IPS-20b (cell line): ENCODE results near the gene CERS2.

ENCODE experiments used
- H3K27ac ChIP-seq: one replicate; pipeline ENCODE4 v1.5.1; 2013; ENCODE audit warnings: low read length
- H3K27me3 ChIP-seq: 2 replicates; pipeline ENCODE4 v1.6.1; 2013; ENCODE audit warnings: mild to moderate bottlenecking, low read length, inconsistent platforms; ENCODE audit not compliant: insufficient read depth
- H3K36me3 ChIP-seq: 2 replicates; pipeline ENCODE4 v1.6.1; 2013; ENCODE audit warnings: low read depth, mild to moderate bottlenecking, inconsistent platforms, low read length, moderate library complexity; ENCODE audit not compliant: insufficient read depth
- H3K4me1 ChIP-seq: 2 replicates; pipeline ENCODE4 v1.6.1; 2013; ENCODE audit warnings: mild to moderate bottlenecking, control low read depth, inconsistent platforms, low read length, moderate library complexity; ENCODE audit not compliant: insufficient read depth
- H3K4me3 ChIP-seq: 2 replicates; pipeline ENCODE4 v1.5.1; 2013; ENCODE audit warnings: mild to moderate bottlenecking, low read length, inconsistent platforms
- H3K9ac ChIP-seq: 2 replicates; pipeline ENCODE4 v1.6.1; 2013; ENCODE audit warnings: low read depth, mild to moderate bottlenecking, inconsistent platforms, low read length, moderate library complexity
- H3K9me3 ChIP-seq: 2 replicates; pipeline ENCODE4 v1.6.1; 2013; ENCODE audit warnings: mild to moderate bottlenecking, low read depth, low read length, inconsistent platforms; ENCODE audit not compliant: insufficient read depth

CERS2 gene

DNA sequence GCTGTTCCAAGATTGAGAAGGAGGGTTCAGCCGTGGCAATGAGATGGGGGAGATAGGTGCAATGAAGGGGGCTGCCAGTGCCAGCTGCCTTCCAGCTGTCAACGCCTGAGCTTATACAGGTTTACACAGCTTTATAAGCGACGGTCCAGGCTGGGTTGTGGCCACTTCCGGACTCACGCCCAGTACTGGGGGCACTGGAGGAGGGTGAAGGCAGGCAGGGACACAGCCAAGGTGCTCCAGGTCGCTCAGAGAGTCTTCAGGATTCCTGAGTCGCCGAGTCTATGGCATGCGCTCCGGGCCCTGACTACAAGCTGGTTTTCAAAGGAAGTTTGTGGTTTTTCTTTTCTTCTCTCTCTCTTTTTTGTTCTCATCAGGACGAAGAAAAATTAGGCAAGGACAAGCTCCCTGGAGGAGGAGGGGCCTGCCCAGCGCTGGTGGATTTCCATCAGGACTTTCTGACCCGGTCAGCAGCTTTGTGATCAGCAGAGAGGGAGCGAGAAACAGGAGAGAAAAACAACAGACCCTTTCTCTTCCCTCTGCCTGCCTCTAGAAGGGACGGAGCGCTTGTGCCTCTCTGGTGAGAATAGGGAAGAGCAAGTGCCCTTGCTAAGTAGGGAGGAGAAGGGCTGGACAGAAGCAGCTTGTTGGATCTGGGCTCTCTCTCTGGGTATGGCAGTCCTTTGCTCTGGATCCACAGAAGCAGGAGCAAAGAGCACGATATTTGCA lies 31.9 kb upstream of the CERS2 start, which contains the start of gene MINDY1:
TSS of gene MINDY1 (minus strand) at position 576 of the 726 bp plus-strand sequence. CDS start 4,285 bp downstream, outside the sequence.
- H3K9me3 ChIP-seq = no peaks in the 10 kb centered on the region
- H3K27ac ChIP-seq = peak within 1 kb of the TSS; percentile 9
- peak within 1 kb of the TSS; percentile 65; the same call in 1 of the 2 replicates for H3K9ac ChIP-seq
- H3K4me1 ChIP-seq = peaks cover 20% of the 10 kb centered on the region
- no peaks in the 10 kb centered on the region for H3K27me3 ChIP-seq
- H3K36me3 ChIP-seq = no peaks in the 10 kb centered on the region
- H3K4me3 ChIP-seq = peak within 1 kb of the TSS; percentile 92

DNA sequence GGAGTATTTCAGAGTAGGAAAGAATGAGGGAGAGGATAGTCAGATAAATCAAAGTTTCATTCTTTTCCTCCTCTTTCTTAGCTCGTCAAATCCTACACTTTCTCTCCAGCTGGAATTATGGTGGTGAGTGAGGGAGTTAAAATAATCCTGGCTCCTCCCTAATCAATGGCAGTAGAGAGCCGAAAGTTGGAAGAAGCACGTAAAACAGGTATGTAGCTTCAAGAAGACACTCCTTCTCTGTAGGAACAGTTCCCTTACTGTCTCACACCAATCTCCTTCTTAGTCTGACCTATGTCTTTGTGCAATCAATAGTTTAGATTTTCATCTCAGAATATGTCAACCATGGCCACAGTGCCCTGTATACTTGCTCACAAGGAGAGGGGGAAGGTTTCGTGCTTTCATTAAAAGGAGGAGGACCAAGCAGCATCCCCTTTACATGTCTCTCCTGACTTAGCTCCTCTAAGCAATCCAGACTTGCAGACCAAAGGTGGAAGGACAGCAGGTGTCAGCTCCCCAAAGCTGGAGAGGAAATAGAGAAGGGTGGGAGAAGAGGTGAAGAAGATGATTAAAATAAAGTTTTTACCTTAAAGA lies 31.2 kb upstream of the CERS2 start:
- Histone ChIP-seq H3K9ac (peak overlapping the region; percentile 65; the same call in 1 of the 2 replicates), H3K9me3 (no peaks in the 10 kb centered on the region), H3K27ac (no peak overlapping the region), H3K27me3 (no peaks in the 10 kb centered on the region), H3K4me1 (peaks cover 20% of the 10 kb centered on the region), H3K36me3 (no peaks in the 10 kb centered on the region), H3K4me3 (peak overlapping the region; percentile 61)

DNA sequence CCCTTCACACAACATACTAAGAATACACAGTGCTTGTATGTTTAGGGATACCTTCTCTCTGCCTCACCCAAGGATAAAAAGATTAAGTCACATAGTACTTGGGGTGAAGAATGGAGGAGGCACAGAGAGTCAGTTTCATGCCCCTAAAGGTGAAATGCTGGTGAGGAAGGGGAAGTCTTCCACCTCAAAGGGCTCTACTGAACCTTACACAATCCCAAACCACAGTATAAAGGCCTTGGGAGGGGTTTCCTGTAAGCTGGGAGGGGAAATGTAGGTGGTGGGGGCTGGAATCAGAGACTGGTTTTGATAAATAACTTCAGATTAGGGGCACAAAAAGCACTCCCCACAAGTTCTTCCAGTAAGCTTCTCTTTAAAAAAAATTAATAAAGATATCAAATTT lies 28.5 kb upstream of the CERS2 start:
- Histone ChIP-seq H3K36me3 (no peaks in the 10 kb centered on the region), H3K9me3 (no peaks in the 10 kb centered on the region), H3K4me3 (no peak overlapping the region), H3K9ac (no peak overlapping the region), H3K27ac (no peak overlapping the region), H3K4me1 (peaks cover 15% of the 10 kb centered on the region), H3K27me3 (no peaks in the 10 kb centered on the region)

DNA sequence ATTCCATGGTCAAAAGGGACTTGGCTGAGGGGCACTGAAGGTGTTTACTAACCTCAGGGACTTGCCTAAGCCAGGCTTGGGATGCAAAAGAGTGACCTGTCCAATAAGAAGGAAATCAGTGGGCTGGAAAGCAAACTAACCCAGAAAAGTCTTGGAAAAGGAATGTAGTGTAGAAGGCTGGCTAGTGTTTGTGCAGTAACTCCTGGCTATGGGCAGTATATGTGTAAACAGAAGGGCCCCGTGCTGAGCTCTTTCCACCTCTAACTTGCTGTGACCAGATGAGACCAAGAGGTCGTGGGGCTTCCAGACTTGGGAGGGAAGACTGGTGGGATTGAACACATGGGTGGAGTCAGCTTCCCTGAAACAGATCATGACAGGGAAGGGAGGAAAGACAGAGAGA lies 28.0 kb upstream of the CERS2 start:
- H3K4me1 ChIP-seq = peaks cover 10% of the 10 kb centered on the region
- H3K9me3 ChIP-seq = no peaks in the 10 kb centered on the region
- no peak overlapping the region for H3K9ac ChIP-seq
- no peak overlapping the region for H3K4me3 ChIP-seq
- H3K27me3 ChIP-seq = no peaks in the 10 kb centered on the region
- no peaks in the 10 kb centered on the region for H3K36me3 ChIP-seq
- no peak overlapping the region for H3K27ac ChIP-seq

DNA sequence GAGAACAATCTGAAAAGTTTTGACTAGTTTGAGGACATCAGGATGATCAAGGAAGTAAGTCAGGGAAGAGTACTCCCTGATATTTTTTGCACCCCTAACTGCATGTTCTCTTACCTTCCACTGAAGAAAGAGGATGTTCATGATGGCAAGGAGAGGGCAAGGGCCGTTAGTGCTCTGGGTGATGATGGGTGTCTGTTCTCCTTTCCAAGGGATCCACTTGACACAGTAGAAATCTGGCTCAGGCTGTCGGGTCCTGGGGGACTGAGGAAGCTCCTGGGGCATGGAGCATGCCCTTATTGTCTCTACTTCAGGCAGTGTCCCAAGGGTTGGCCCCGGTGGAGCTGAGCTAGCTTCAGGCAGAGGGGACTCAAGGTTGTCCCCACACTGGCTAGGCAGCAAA lies 27.4 kb upstream of the CERS2 start:
- no peak overlapping the region for H3K27ac ChIP-seq

DNA sequence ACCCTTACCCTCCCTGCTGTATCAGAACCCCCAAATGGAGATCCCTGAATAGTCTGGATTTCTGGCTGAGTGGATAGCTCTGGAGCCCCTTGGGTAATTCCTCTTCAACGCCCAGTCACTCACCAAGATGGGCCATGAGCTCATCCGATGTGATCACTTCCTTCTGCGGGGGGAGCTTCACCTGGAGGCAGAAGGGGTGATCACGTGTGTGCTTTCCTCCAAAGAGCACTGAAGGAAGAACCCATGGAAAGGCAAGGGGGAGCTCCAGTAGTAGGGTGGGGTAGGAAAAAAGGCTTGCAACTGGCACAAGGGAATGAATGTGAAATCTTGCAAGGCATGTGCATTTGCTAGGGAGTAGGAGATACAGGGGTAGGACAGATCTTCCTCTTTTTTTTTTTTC lies 27.0 kb upstream of the CERS2 start:
- no peaks in the 10 kb centered on the region for H3K36me3 ChIP-seq
- H3K9ac ChIP-seq = no peak overlapping the region
- H3K4me3 ChIP-seq = no peak overlapping the region
- H3K27me3 ChIP-seq = no peaks in the 10 kb centered on the region
- H3K9me3 ChIP-seq = no peaks in the 10 kb centered on the region
- H3K27ac ChIP-seq = no peak overlapping the region
- peaks cover 8% of the 10 kb centered on the region for H3K4me1 ChIP-seq

More for the DNA sequence above, 27.4 kb upstream of the CERS2 start:
- H3K4me1 ChIP-seq = peaks cover 8% of the 10 kb centered on the region
- H3K27me3 ChIP-seq = no peaks in the 10 kb centered on the region
- no peaks in the 10 kb centered on the region for H3K36me3 ChIP-seq
- no peaks in the 10 kb centered on the region for H3K9me3 ChIP-seq
- H3K9ac ChIP-seq = no peak overlapping the region
- H3K4me3 ChIP-seq = no peak overlapping the region

DNA sequence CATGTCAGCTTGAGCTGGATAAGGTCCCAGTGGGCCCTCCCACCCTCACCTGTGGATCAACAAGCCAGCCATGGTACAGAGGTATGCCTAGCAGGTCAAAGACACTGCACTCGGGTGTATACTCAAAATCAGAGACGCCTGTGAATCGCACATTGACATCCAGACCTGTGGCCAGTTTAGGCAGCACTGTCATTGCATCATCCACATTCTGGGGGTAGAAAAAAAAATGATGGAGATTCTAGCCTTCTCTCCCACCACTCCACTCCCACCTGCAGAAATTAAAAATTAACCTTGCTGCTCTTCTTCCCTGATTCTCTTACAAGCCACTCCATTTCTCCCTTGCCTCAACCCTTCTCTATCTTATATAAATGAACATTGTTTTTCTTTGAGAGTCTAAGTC lies 25.8 kb upstream of the CERS2 start:
- Histone ChIP-seq H3K4me1 (peaks cover 3% of the 10 kb centered on the region), H3K36me3 (no peaks in the 10 kb centered on the region), H3K9ac (no peak overlapping the region), H3K27ac (no peak overlapping the region), H3K27me3 (no peaks in the 10 kb centered on the region), H3K4me3 (no peak overlapping the region), H3K9me3 (no peaks in the 10 kb centered on the region)

DNA sequence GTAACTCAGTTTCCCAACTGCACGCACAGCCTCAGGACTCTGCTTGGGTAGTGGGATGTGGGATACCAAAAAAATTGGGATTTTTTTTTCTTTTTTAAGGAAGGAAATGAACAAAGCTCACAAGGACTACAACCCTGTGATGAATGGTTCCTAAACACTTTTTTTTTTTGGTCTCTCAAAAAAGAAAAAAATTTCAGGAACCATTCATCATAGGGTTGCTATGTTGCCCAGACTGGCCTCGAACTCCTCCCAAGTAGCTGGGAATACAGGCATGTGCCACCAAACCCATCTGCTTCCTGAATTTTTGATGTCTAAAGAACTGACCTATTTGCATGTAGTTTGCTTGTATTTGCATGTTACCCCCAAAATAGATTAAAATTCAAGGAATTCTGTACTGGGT lies 25.3 kb upstream of the CERS2 start:
- Histone ChIP-seq H3K27ac (no peak overlapping the region), H3K9me3 (no peaks in the 10 kb centered on the region), H3K4me3 (no peak overlapping the region), H3K4me1 (peaks cover 3% of the 10 kb centered on the region; the same call in 1 of the 2 replicates), H3K9ac (no peak overlapping the region), H3K27me3 (no peaks in the 10 kb centered on the region), H3K36me3 (no peaks in the 10 kb centered on the region)

DNA sequence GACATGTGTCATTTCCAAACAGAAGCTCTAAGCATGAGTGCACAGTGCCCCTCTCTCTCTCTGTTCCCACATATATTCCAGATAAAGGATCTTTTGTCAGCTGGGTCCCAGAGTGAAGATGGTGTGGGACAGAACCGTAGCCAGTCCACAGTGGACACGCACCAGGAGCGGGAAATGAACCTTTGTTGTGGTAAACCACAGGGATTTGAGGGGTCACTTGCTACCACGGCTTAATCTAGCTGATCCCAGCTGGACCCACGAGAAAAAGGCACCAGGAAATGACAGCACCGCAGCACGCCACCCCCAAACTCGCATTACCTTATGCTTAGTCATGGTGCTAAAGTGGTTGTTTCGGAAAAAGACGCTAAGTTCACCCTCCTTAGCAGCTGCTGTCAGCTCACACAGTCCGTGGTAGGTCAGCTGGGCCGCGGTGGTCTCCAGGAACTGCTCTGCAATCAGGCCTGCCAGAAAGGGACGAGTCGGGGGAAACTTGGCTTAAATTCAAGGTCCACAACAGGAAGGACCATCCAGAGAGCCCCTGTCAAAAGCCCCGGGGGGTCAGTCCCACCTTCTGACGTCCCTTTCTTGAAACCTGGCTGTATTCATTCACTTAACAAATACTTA lies 24.5 kb upstream of the CERS2 start:
- no peaks in the 10 kb centered on the region for H3K9me3 ChIP-seq
- H3K9ac ChIP-seq = no peak overlapping the region
- no peak overlapping the region for H3K4me3 ChIP-seq
- no peaks in the 10 kb centered on the region for H3K27me3 ChIP-seq
- no peak overlapping the region for H3K27ac ChIP-seq
- no peaks in the 10 kb centered on the region for H3K36me3 ChIP-seq
- peaks cover 3% of the 10 kb centered on the region; the same call in 1 of the 2 replicates for H3K4me1 ChIP-seq

DNA sequence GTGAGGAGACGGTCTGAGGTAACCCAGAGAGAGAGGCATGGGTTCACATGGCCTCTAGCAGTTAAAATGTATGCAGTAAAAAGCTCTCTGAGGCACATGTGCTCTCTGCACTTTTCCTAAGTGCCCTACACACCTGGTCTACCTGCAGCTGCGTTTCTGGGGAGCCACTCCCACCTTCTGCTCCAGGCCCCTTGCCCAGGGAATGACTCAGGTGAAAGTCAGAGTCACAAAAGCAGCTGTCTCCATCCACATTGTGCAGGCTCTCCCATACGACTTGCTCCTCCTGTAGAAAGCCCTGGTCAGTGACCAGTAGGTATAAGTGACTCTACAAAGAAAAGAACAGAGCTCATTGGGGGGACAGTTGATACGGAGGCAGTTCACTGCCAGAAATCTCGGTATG lies 23.3 kb upstream of the CERS2 start:
- no peak overlapping the region for H3K4me3 ChIP-seq
- no peaks in the 10 kb centered on the region for H3K36me3 ChIP-seq
- no peaks in the 10 kb centered on the region for H3K27me3 ChIP-seq
- no peaks in the 10 kb centered on the region for H3K9me3 ChIP-seq
- no peak overlapping the region for H3K9ac ChIP-seq
- no peak overlapping the region for H3K27ac ChIP-seq
- peaks cover 3% of the 10 kb centered on the region; the same call in 1 of the 2 replicates for H3K4me1 ChIP-seq

DNA sequence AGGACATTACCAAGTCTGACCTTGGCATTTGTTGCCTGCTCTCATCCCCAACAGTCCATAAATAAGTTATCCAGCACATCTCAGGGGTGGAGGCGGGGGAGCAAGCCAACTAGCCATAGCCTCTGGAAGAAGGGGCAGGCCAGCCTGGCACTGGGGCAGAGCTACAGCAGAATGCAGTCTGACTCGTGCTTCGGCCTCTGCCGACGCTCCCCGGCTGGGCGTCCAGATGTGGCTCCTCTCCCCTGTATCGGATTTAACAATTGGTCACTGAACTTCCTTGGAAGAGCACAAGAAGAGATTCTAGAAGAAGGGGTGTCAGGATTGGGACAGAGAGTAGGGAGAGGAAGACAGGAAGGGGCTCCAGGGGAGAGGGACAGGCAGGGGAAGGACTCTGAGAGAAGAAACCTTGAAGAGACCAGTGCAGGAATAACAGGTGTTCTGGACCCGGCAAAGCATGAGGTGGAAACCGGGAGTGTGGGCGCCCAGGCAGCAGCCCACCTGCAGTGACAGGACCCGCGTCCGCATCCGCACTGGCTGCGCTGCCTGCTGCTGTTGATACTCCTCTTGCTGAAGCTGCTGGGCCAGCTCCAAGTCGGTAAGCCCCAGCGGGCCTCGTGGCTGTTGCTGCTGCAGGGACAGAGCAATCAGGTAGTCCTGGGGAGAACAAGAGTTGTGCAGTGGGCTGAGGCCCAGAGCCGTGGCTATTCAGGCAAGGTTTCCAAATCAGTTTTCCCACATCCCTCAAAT lies 22.7 kb upstream of the CERS2 start:
- no peaks in the 10 kb centered on the region for H3K27me3 ChIP-seq
- peaks cover 3% of the 10 kb centered on the region; the same call in 1 of the 2 replicates for H3K4me1 ChIP-seq
- no peak overlapping the region for H3K4me3 ChIP-seq
- no peaks in the 10 kb centered on the region for H3K36me3 ChIP-seq
- H3K9me3 ChIP-seq = no peaks in the 10 kb centered on the region
- H3K27ac ChIP-seq = no peak overlapping the region
- H3K9ac ChIP-seq = no peak overlapping the region
